ENCODE data around the gene ARID4A.
"Not testable (repeated sequence)": the region's sequence is repeated elsewhere in the genome, so short reads cannot be mapped to it uniquely, and the experiment has no call there.

The ARID4A gene

GRCh38 chr14:58332561-58332960 is 34.2 kb downstream of the ARID4A start:
- H3K4me1 Mint-ChIP-seq = peaks cover 25% of the 10 kb centered on the region
- H3K4me3 Mint-ChIP-seq = peak overlapping the region; percentile 45 to 73 (median 53)
- H3K9me3 Mint-ChIP-seq = no peaks in the 10 kb centered on the region
- H3K27me3 Mint-ChIP-seq (ENCODE audit: low read depth) = no peaks in the 10 kb centered on the region
- peak overlapping the region; percentile 11 to 74 (median 22) for H3K27ac Mint-ChIP-seq
- peaks cover 33% of the 10 kb centered on the region for H3K36me3 Mint-ChIP-seq (ENCODE audit: low read depth)
- TF ChIP-seq, protein P1, sequence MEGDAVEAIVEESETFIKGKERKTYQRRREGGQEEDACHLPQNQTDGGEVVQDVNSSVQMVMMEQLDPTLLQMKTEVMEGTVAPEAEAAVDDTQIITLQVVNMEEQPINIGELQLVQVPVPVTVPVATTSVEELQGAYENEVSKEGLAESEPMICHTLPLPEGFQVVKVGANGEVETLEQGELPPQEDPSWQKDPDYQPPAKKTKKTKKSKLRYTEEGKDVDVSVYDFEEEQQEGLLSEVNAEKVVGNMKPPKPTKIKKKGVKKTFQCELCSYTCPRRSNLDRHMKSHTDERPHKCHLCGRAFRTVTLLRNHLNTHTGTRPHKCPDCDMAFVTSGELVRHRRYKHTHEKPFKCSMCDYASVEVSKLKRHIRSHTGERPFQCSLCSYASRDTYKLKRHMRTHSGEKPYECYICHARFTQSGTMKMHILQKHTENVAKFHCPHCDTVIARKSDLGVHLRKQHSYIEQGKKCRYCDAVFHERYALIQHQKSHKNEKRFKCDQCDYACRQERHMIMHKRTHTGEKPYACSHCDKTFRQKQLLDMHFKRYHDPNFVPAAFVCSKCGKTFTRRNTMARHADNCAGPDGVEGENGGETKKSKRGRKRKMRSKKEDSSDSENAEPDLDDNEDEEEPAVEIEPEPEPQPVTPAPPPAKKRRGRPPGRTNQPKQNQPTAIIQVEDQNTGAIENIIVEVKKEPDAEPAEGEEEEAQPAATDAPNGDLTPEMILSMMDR (IDR thresholded peaks at IDR 0.05; ENCODE audit: unreplicated experiment in 3 of 3) = no peak

GRCh38 chr14:58339666-58340065 is 41.3 kb downstream of the ARID4A start:
- not testable (repeated sequence) for H3K27me3 Mint-ChIP-seq (ENCODE audit: low read depth); H3K9me3 Mint-ChIP-seq; H3K4me1 Mint-ChIP-seq; H3K4me3 Mint-ChIP-seq
- Mint-ChIP-seq H3K36me3 (ENCODE audit: low read depth) (peaks cover 46% of the 10 kb centered on the region), H3K27ac (peak overlapping the region in 1 of 3 experiments; percentile 13)

DNA sequence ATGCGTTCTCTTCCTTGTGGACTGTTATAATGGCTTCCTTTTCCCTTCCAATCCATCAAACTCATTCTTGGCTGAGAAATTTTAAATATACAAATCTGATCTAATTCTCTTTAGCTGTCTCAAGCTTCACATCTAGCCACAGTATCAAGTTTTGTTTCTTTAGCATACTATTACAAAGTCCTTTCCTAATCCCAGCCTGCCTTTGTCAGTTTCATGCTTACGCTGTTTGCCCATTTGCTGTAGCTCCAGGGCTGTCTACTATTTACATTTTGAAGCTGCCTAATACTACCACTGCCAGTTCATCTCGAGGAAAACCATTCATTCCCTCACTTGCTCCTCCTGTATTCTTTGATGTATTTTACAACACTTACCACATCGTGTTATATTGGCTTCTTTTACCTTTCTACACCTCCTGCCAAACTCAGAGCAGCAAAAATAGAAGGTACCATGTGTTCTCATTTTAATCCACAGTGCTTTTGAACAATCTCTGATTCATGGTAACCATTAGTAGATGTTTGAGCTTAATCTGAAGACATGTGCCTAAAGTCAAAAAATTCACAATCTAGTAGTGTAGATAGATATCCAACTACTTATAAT is 42.9 kb downstream of the ARID4A start:
- TF ChIP-seq, protein P1 (IDR thresholded peaks at IDR 0.05; ENCODE audit: unreplicated experiment in 3 of 3) = no peak
- peak overlapping the region in 1 of 3 experiments; percentile 16 for H3K27ac Mint-ChIP-seq
- H3K4me3 Mint-ChIP-seq = no peak overlapping the region
- H3K4me1 Mint-ChIP-seq = no peaks in the 10 kb centered on the region
- peaks cover 41% of the 10 kb centered on the region for H3K36me3 Mint-ChIP-seq (ENCODE audit: low read depth)
- no peaks in the 10 kb centered on the region for H3K9me3 Mint-ChIP-seq
- no peaks in the 10 kb centered on the region for H3K27me3 Mint-ChIP-seq (ENCODE audit: low read depth)

DNA sequence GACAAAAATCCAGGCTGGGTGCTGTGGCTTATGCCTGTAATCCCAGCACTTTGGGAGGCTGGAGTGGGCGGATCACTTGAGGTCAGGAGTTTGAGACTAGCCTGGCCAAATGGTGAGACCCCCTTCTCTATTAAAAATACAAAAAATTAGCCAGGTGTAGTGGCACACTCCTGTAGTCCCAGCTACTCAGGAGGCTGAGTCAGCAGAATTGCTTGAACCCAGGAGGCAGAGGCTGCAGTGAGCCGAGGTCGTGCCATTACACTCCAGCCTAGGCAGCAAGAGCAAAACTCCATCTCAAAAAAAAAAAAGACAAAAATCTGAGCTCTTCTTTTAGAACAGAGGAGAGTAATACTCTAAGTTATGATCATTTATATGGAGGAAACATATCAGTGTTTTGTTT is 45.2 kb downstream of the ARID4A start:
- not testable (repeated sequence) for H3K27ac Mint-ChIP-seq; H3K27me3 Mint-ChIP-seq (ENCODE audit: low read depth); H3K4me1 Mint-ChIP-seq; H3K9me3 Mint-ChIP-seq; H3K4me3 Mint-ChIP-seq
- peaks cover 49% of the 10 kb centered on the region for H3K36me3 Mint-ChIP-seq (ENCODE audit: low read depth)

DNA sequence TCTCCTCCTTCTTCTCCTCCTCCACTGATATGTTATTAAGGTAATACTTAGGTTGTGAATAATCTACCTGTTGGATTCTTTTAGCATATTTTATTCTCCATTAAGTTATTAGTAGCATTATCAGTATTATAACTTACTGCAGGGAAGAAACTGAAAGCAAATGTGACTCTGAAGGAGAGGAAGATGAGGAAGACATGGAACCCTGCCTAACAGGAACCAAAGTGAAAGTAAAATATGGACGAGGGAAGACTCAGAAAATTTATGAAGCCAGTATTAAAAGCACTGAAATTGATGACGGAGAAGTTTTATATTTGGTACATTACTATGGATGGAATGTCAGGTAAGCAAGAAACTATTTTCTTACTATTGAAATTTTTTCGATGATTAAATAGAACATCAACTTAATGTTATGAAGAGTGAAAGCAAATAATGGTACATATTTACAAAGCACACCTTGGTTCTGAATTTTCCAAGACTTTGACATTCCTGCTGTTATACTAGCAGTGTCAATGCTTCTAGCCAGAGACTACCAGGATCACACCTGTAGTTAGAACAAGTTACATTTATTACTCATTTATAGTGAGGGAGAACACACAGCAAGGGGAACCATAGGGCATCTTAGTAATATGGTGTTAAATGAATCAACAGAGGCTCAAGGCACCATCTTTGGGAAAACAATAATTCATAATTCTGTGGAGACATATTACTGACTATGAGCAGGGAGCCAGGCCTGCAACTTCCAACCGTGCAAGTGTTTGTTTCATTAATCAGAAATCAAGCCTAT is 55.4 kb downstream of the ARID4A start:
- Mint-ChIP-seq H3K27ac (no peak overlapping the region), H3K4me3 (no peak overlapping the region), H3K27me3 (ENCODE audit: low read depth) (no peaks in the 10 kb centered on the region), H3K4me1 (no peaks in the 10 kb centered on the region), H3K9me3 (no peaks in the 10 kb centered on the region), H3K36me3 (ENCODE audit: low read depth) (peaks cover 61% of the 10 kb centered on the region)
- TF ChIP-seq, protein P1 (IDR thresholded peaks at IDR 0.05; ENCODE audit: unreplicated experiment in 3 of 3) = no peak

- TF ChIP-seq, protein P1 (IDR thresholded peaks at IDR 0.05; ENCODE audit: unreplicated experiment in 3 of 3) = no peak
- no peaks in the 10 kb centered on the region for H3K27me3 Mint-ChIP-seq (ENCODE audit: low read depth)
- H3K4me3 Mint-ChIP-seq = no peak overlapping the region
- H3K4me1 Mint-ChIP-seq = no peaks in the 10 kb centered on the region
- H3K36me3 Mint-ChIP-seq (ENCODE audit: low read depth) = peaks cover 61% of the 10 kb centered on the region
- no peak overlapping the region for H3K27ac Mint-ChIP-seq
- H3K9me3 Mint-ChIP-seq = no peaks in the 10 kb centered on the region
Observed at GRCh38 chr14:58354808-58355207, 56.5 kb downstream of the ARID4A start.

- no peak overlapping the region for H3K27ac Mint-ChIP-seq
- H3K36me3 Mint-ChIP-seq (ENCODE audit: low read depth) = peaks cover 63% of the 10 kb centered on the region
- TF ChIP-seq, protein P1 (IDR thresholded peaks at IDR 0.05; ENCODE audit: unreplicated experiment in 3 of 3) = no peak
- H3K9me3 Mint-ChIP-seq = no peaks in the 10 kb centered on the region
- H3K4me3 Mint-ChIP-seq = no peak overlapping the region
- no peaks in the 10 kb centered on the region for H3K4me1 Mint-ChIP-seq
- no peaks in the 10 kb centered on the region for H3K27me3 Mint-ChIP-seq (ENCODE audit: low read depth)
Observed at GRCh38 chr14:58356268-58356667, 57.9 kb downstream of the ARID4A start.

DNA sequence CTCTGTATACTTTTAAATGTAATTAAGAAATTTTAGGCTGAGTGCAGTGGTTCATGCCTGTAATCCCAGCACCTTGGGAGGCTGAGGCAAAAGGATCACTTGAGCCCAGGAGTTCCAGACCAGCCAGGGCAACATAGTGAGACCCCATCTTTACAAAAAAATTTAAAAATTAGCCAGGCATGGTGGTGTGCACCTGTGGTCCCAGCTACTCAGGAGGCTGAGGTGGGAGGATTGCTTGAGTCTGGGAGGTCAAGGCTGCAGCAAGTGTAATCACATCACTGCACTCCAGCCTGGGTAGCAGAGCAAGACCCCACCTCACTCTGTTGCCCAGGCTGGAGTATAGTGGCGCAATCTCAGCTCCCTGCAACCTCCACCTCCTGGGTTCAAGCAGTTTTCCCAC is 63.9 kb downstream of the ARID4A start:
- not testable (repeated sequence) for H3K4me3 Mint-ChIP-seq; H3K27ac Mint-ChIP-seq; H3K9me3 Mint-ChIP-seq; H3K4me1 Mint-ChIP-seq; H3K27me3 Mint-ChIP-seq (ENCODE audit: low read depth)
- peaks cover 47% of the 10 kb centered on the region for H3K36me3 Mint-ChIP-seq (ENCODE audit: low read depth)
